ENCODE data around the gene CRTC1.

- TF ChIP-seq FOS (IDR thresholded peaks at IDR 0.05; ENCODE audit: extremely low read depth, insufficient read length) (no peak), PML (IDR thresholded peaks at IDR 0.05; ENCODE audit: low read length) (no peak), CTCF (IDR thresholded peaks at IDR 0.05 in 2 of 3, conservative IDR thresholded peaks at IDR 0.05 in 1 of 3; ENCODE audit: insufficient read depth in 2 of 3, low read depth in 1 of 3, low read length in 3 of 3) (no peak), BMI1 (IDR thresholded peaks at IDR 0.05; ENCODE audit: low read length) (no peak), THRA (IDR thresholded peaks at IDR 0.05) (no peak), SMAD2 (IDR thresholded peaks at IDR 0.05; ENCODE audit: low read depth, low read length) (no peak), USF2 (CRISPR knock-in tag; IDR thresholded peaks at IDR 0.05) (no peak), NFRKB (IDR thresholded peaks at IDR 0.05; ENCODE audit: low read depth) (no peak)
Observed at GRCh38 chr19:18765224-18765623, 81.7 kb downstream of the CRTC1 start.

Data from K562 (cell line).